Osteoblast (primary cell): Measurements from ENCODE around the gene ITGB2. TPM values are rescaled to one million over a fixed set of nuclear protein-coding genes. Genes with fewer than 3 reads are reported as not detected.

Experiments
- DNase-seq: peaks from one replicate; pipeline ENCODE4 v3.0.0; 2011; ENCODE audit warnings: low spot score, mixed read lengths; ENCODE audit not compliant: insufficient read length; ENCODE audit errors: missing footprints
- H2AFZ ChIP-seq: 2 replicates; pipeline ENCODE4 v1.6.0; 2011; ENCODE audit warnings: mild to moderate bottlenecking, low read length
- H3K27ac ChIP-seq: 2 replicates; pipeline ENCODE4 v1.5.1; 2011; ENCODE audit warnings: mild to moderate bottlenecking, low read depth, low read length, moderate library complexity
- H3K27me3 ChIP-seq: 2 replicates; pipeline ENCODE4 v1.6.0; 2012; ENCODE audit warnings: mild to moderate bottlenecking, control low read depth, inconsistent platforms, low read length, moderate library complexity; ENCODE audit not compliant: insufficient read depth
- H3K36me3 ChIP-seq: 2 replicates; pipeline ENCODE4 v1.5.1; 2011; ENCODE audit warnings: mild to moderate bottlenecking, low read length, control low read depth, moderate library complexity; ENCODE audit not compliant: insufficient read depth
- H3K4me1 ChIP-seq: 2 replicates; pipeline ENCODE4 v1.5.1; 2011; ENCODE audit warnings: mild to moderate bottlenecking, low read length, control low read depth, moderate library complexity; ENCODE audit not compliant: insufficient read depth
- H3K4me2 ChIP-seq: 2 replicates; pipeline ENCODE4 v1.6.0; 2011; ENCODE audit warnings: mild to moderate bottlenecking, low read length; ENCODE audit not compliant: insufficient read depth
- H3K4me3 ChIP-seq: fragments of 200-600 bp; sonication (generic); 3 replicates; pipeline ENCODE4 v1.5.1; 2012; ENCODE audit warnings: mild to moderate bottlenecking, low read length, inconsistent platforms; ENCODE audit not compliant: insufficient read depth
- H3K79me2 ChIP-seq: 2 replicates; pipeline ENCODE4 v1.6.0; 2012; ENCODE audit warnings: mild to moderate bottlenecking, low read length, control low read depth, inconsistent platforms; ENCODE audit not compliant: insufficient read depth
- H3K9me3 ChIP-seq: 2 replicates; pipeline ENCODE4 v1.5.1; 2011; ENCODE audit warnings: low read depth, low read length, control low read depth
- H4K20me1 ChIP-seq: 2 replicates; pipeline ENCODE4 v1.6.0; 2012; ENCODE audit warnings: mild to moderate bottlenecking, low read length, control low read depth; ENCODE audit not compliant: insufficient read depth
- total RNA-seq: library from RNA; depleted of rRNA; stranded (reverse); fragments of >200 nt; gene quantifications from 2 replicates; pipeline ENCODE4 v1.2.3, GENCODE V29; 2012
- TF ChIP-seq, protein P1 (sequence below): IDR thresholded peaks from 2 replicates; pipeline ENCODE4 v1.5.1; 2011; ENCODE audit warnings: mild to moderate bottlenecking, low read depth, low read length, moderate library complexity; ENCODE audit errors: extremely low read depth

The ITGB2 gene
- total RNA-seq, 1 donor: 15.2 TPM

- DNase-seq: peak; percentile 94
- Histone ChIP-seq H3K36me3 (no peaks in the 10 kb centered on the region), H2AFZ (no peak overlapping the region), H3K79me2 (no peaks in the 10 kb centered on the region), H3K4me1 (peaks cover 32% of the 10 kb centered on the region), H3K4me2 (peak overlapping the region; percentile 76), H3K4me3 (peak overlapping the region; percentile 73), H3K27ac (no peak overlapping the region), H3K9me3 (no peaks in the 10 kb centered on the region), H3K27me3 (peaks cover 5% of the 10 kb centered on the region), H4K20me1 (peaks cover 7% of the 10 kb centered on the region)
- TF ChIP-seq, protein P1, sequence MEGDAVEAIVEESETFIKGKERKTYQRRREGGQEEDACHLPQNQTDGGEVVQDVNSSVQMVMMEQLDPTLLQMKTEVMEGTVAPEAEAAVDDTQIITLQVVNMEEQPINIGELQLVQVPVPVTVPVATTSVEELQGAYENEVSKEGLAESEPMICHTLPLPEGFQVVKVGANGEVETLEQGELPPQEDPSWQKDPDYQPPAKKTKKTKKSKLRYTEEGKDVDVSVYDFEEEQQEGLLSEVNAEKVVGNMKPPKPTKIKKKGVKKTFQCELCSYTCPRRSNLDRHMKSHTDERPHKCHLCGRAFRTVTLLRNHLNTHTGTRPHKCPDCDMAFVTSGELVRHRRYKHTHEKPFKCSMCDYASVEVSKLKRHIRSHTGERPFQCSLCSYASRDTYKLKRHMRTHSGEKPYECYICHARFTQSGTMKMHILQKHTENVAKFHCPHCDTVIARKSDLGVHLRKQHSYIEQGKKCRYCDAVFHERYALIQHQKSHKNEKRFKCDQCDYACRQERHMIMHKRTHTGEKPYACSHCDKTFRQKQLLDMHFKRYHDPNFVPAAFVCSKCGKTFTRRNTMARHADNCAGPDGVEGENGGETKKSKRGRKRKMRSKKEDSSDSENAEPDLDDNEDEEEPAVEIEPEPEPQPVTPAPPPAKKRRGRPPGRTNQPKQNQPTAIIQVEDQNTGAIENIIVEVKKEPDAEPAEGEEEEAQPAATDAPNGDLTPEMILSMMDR: peak; percentile 39
Observed at GRCh38 chr21:44932408-44933181, 11.9 kb upstream of the ITGB2 start.

DNA sequence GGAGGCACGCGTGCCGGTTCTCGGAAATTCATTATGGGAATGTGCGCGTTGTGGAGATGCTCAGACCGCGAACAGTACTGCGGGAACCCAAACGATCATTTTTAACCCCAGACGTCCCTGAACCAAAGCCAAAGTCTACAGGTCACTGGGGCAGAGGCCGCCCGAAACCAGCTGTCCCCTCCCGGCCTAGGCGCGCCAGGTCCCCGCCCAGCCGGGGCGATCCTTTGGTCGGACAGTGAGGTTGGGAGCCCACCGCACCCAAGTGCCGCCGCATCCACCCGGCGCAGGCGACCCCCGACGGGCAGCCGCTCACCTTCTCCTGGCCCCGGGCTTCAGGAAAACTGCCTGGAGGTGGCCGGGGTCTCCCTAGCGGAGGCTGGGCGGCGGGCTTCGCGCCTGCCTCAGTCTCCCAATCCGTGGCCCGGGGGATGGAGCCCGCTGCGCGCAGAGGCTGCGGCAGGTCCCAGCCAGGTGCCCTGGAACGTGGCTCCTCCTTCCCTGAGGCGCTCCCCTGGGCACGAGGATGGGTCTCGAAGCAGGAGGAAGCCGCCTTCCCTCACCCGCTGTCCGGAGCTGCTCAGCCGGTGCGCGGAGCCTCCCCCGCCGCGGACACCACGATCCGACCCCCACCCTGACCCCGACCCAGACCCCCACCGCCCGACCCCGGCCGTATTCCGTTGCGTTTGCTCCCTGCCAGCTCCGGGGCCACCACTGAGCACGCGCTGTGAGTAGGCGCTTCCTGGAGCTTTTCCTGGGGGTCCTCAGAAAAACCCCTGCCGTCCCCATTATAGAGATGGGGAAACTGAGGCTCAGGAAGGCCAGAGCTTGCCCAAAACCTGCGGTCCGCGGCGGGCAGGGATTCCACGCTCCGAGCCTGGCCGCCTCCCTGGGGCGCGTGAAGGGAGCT is 11.1 kb upstream of the ITGB2 start:
- no peak for DNase-seq
- H3K9me3 ChIP-seq: no peaks in the 10 kb centered on the region

GRCh38 chr21:44931137-44931500 is 10.4 kb upstream of the ITGB2 start:
- peaks cover 7% of the 10 kb centered on the region for H4K20me1 ChIP-seq
- H3K79me2 ChIP-seq: no peaks in the 10 kb centered on the region
- peak overlapping the region; percentile 76 for H3K4me2 ChIP-seq
- H3K27me3 ChIP-seq: peaks cover 5% of the 10 kb centered on the region
- peak overlapping the region; percentile 23 for H3K27ac ChIP-seq
- peak; percentile 97 for DNase-seq
- no peaks in the 10 kb centered on the region for H3K36me3 ChIP-seq
- no peak overlapping the region for H2AFZ ChIP-seq
- peaks cover 47% of the 10 kb centered on the region for H3K4me1 ChIP-seq
- TF ChIP-seq, protein P1: no peak
- peak overlapping the region; percentile 73 for H3K4me3 ChIP-seq
- H3K9me3 ChIP-seq: no peaks in the 10 kb centered on the region

More for the DNA sequence above, 11.1 kb upstream of the ITGB2 start:
- H3K27ac ChIP-seq: peak overlapping the region; percentile 23
- H3K36me3 ChIP-seq: no peaks in the 10 kb centered on the region
- peak overlapping the region; percentile 76 for H3K4me2 ChIP-seq
- H3K79me2 ChIP-seq: no peaks in the 10 kb centered on the region
- H3K4me1 ChIP-seq: peaks cover 41% of the 10 kb centered on the region
- H3K4me3 ChIP-seq: peak overlapping the region; percentile 73
- H2AFZ ChIP-seq: no peak overlapping the region
- H4K20me1 ChIP-seq: peaks cover 7% of the 10 kb centered on the region
- H3K27me3 ChIP-seq: peaks cover 5% of the 10 kb centered on the region
- TF ChIP-seq, protein P1: no peak

GRCh38 chr21:44930543-44930981 is 9.9 kb upstream of the ITGB2 start:
- Histone ChIP-seq H3K27ac (no peak overlapping the region), H3K36me3 (no peaks in the 10 kb centered on the region), H4K20me1 (peaks cover 7% of the 10 kb centered on the region), H3K9me3 (no peaks in the 10 kb centered on the region), H3K4me2 (peak overlapping the region; percentile 76), H3K27me3 (peaks cover 5% of the 10 kb centered on the region), H3K79me2 (no peaks in the 10 kb centered on the region), H3K4me1 (peaks cover 51% of the 10 kb centered on the region), H2AFZ (no peak overlapping the region), H3K4me3 (peak overlapping the region; percentile 73)
- peak; percentile 93 for DNase-seq
- TF ChIP-seq, protein P1: no peak
